HK-2 (cell line): Measurements from ENCODE around the gene ZMYM5.
"Not testable (repeated sequence)": the region's sequence is repeated elsewhere in the genome, so short reads cannot be mapped to it uniquely, and the experiment has no call there.

ENCODE experiments used
- DNase-seq: peaks from one replicate; pipeline ENCODE4 v3.0.0-alpha.2; 2018; ENCODE audit not compliant: unreplicated experiment

Gene ZMYM5

DNA sequence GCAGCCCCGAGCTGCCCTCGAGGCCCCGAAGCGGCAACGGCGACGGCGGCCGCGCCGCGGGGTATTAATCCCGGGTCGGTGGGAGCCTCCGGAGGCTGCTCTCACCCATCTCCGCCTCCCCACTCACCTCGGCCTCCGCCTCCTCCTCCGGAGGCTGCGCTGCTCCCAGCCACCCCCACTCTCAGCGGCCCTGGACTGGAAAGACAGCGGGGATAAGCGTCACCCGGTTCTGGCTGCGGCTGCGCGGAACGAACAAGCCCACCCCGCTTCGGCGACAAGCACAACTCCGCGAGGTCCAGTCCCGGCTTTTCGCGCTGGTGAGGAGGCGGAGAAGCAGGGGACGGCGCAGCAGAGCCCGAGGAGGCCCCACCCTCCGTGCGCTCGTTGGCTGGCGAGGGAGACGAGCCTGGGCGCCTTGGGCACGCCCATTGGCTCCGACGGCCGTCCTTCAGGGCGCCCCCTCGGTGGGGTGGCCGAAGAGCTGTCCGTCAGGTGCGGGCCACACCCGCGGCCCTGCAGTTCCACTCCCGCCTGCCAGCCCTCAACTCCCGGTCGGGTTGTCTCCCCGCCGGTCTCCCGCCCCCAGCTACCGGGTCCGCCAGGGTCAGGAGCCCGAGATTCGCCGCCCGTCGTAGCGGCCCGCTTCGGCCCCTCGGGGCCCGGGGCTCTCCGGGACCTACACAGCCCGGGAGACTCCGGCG is at the start of gene ZMYM5:
TSS of gene ZMYM5 (minus strand) at position 327 of the 701 bp plus-strand sequence. CDS start 11,469 bp downstream, outside the sequence.
- peak; percentile 96 for DNase-seq

DNA sequence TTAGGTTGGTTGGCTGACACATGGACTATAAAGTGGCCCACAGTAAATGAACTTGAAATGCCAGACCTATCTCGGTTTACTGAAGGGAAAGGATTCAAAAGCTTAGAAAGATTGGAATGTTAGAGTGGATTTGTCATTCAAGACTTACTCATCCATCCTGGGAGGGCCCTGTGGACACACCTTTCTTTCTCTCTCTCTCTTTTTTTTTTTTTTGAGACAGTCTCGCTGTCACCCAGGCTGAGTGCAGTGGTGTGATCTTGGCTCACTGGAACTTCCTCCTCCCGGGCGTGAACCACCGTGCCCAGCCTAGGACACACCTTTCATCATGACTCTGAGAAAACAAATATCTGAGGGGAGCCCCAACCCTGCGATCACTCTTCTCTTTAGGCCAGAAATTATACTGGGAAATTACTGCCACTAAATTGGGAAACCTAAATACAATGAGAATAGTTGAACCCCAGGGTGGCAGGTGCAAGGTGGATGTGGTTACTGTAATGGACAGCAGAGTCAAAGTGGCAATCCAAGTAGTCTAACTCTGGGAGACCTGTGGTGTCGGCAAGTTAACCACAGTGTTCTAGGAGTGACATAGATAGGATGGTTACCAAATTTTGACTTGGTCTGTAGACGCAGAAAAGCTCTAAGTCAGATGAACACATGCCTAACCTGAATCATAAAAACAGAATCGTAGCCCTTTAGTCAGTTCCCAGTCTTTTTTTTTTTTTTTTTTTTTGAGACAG is 47.1 kb upstream of the ZMYM5 start:
- peak; percentile 18 for DNase-seq

DNA sequence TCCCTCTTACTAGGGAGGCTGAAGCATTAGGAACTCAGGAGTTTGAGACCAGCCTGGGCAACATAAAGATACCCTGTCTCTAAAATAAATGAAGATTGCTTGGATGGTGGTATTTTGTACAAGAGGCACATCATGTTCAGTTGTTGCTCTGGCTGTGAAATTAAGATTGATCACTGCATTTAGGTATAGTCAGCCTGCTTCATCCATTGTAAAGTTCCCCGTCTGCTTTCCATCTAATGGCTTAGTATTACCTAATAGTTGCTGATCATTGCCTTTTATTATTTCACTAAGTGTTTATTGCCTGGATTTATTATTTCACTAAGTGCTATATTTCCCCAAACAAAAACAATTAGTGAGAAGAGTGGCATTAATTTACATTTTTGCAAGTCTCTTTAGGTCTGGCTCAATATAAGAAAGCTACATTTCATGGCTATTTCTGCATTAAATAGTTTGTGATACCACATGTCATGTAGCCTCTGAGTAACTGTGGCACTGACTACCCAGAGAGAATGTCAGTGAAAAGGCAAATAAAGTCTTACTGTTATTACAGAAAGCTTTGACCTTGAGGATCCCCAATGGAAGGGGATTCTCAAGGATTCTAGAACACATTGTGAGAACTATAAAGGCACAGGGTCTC is 45.0 kb upstream of the ZMYM5 start:
- DNase-seq: no peak

DNA sequence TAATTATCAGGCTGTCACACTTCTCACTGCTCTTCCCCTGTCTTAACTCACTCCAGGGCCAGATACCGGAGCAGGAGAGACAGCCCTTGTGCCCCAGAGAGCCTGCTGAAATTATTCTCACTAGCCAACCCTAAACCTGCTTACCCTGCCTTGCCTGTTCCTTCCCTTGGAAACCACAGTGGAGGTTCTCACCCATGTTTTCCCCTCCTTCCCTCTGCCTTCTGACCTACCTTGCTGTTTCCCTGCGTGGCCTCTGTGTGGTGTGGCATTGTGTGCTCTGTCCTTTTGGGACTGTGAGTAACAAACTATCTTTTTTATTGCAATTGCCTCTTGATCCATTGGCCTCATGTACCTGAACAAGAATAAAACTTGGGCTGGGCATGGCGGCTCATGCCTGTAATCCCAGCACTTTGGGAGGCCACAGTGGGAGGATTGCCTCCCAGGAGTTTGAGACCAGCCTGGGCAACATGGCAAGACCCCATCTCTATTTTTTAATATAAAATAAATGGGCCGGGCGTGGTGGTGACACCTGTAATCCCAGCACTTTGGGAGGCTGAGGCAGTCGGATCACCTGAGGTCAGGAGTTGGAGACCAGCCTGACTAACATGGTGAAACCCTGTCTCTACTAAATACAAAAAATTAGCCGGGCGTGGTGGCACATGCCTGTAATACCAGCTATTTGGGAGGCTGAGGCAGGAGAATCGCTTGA is 42.2 kb upstream of the ZMYM5 start:
- DNase-seq: not testable (repeated sequence)

DNA sequence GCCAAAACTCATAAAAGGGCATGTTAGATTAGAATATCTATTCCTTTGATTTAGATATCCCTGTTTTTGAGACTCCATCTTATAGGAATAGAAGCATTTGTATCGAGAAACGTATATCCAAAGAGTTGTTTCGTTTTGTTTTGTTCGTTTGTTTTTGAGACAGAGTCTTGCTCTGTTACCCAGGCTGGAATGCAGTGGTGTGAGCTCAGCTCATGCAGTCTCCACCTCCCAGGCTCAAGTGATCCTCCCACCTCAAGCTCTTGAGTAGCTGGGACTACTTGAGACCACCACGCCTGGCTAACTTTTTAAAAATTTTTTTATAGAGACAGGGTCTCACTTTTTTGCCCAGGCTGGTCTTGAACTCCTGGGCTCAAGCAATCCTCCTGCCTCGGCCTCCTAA is 26.6 kb upstream of the ZMYM5 start:
- no peak for DNase-seq

DNA sequence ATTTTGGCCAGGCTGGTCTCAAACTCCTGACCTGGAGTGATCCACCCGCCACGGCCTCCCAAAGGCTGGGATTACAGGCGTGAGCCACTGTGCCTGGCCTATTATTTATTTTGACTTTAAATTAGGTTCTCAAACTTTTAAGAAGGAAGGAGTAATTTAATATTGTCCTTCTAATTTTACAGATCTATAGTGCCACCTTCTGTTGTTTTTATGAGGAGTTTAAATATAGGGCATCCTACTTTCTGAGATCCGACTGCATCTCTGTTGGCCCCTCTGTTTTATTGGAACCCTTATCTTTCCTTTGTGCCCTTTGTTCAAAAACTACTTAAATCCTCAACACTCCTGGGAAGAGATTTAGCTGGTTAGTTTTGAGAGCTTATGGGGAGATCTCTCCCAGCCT is 25.4 kb upstream of the ZMYM5 start:
- DNase-seq: no peak

DNA sequence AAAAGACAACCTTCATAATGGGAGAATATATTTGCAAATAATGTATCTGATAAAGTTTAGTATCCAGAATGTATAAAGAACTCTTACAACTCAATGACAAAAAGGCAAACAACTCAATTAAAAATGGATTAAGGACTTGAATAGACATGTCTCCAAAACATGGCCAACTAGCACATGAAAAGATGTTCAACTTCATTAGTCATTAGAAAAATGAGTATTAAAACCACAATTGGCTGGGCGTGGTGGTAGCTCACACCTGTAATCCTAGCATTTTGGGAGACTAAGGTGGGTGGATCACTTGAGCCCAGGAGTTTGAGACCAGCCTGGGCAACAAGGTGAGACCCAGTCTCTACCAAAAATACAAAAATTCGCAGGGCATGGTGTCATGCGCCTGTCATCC is 18.8 kb upstream of the ZMYM5 start:
- no peak for DNase-seq

DNA sequence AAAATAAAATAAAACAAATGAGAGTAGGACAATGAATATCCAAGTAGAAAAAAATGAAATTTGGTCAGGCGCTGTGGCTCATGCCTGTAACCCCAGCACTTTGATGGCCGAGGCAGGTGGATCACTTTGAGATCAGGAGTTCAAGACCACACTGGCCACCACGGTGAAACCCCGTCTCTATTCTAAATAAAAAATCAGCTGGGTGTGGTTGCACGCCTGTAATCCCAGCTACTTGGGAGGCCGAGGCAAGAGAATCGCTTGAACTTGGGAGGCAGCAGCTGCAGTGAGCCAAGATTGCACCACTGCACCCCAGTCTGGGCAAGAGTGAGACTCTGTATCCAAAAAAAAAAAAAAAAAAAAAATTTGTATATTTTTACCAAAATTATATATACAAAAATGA is 18.2 kb upstream of the ZMYM5 start:
- DNase-seq: no peak

DNA sequence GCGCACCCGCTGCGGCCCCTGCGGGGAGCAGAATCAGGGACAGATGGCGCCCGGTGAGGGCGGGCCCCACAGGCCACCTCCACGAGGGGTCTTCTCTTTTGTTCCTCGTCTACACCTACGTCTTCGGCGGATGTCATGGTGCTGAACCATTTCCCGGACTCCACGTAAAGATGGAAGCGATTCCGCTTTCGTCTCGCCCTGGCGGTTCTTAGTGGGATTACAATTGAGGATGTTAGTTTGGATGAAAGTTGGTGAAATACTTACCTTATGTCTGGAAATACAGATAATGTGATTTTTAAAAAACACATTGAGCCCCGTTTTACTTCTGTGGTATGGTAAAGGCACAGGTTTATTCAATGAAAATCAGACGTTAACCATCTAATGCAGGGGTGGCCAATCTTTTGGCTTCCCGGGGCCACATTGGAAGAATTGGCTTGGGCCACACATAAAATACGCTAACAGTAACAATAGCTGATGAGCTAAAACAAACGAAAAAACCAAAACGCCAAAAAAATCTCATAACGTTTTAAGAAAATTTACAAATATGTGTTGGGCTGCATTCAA is 1.4 kb upstream of the ZMYM5 start:
- DNase-seq: peak; percentile 58

DNA sequence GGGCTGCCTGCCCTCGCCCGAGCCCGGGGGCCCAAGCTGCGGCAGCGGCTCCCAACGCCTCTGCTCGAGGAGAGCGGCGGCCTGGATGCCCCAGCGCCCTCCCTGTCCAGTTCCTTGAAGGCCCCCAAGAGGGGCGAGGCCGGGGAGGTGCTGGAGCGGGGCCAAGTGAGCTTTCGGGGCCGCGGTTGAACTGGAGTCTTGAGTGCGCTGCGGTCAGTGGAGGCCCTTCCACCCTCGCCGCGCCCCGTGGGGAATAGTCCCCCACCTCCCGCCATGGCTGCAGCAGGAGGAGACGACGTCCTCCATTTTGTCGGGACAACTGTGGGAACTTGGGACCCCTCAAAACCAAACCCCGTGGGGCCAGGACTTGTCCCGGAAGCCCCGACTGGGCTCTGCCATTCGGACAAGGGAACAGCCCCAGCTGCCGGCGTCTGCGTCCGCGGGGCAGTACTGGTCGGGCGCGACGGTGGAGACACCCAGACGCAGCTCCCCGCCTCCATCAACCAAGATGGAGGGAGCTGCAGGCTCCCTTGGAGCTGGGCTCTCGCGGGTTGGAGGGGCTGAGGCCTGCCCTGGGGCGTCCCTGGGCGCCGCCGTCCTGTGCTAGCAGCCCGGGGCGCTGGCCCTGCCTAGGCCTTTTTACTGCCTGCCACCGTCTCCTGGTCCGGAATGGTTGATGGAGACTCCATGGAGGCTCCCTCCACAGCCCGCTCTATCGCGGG is 736 bp upstream of the ZMYM5 start:
- peak; percentile 79 for DNase-seq

DNA sequence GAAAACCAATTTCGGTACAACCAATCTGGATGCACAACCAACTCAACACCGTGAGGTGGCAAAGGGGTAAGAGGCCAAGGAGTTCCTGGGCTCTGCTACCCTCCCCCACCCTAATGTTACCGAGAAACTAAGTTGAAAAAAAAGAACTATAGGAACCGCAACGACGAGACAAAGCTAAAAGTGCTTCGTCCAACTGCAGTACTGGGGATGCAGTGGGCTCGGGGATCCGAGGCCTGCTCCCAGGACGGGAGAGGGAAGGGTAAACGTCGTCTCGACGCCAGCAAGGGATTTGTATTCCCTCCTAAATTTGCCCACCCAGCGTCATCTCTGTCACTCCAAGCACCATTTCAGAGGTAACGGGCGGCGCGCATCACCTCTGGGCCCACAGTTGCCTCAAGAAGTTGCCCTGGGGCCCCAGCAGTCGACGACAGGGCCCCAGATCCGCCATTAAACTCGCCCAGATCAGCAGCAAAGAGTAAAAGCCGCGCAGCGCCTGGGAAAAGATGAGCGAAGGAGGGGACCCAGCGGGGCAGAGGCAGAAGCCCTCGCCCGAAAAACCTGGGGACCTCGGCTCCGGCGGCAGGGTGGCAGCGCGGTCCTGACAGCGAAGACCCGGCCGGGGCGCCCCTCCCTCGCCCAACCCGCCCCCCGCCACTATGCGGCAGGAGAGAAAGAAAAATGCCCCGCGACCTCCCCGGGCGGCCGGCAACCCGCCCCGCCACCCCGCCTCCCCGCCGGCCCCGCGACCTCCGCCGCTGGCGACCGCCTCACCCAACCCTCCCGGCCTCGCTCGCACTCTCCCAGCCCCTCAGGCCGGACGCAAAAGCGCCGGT is 752 bp downstream of the ZMYM5 start:
- peak; percentile 22 for DNase-seq

DNA sequence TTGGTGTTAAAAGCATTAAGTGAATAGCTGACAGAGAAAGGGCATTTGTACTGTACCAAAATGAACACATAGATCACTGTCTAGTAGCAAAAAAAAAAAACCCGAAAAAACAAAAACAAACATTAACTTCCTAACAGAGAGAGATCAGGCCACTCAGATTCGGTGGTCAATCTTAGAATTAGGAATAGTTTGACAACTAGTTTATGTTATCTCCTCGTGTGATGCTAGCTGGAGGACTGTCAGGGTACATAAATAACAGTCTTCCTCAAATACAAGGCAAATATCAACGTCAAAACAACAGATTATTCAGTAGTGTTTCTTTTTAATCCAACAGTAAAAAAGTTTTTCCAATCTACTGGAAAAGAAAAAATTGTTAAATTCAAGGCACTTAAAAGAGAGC is 1.7 kb downstream of the ZMYM5 start:
- DNase-seq: no peak

DNA sequence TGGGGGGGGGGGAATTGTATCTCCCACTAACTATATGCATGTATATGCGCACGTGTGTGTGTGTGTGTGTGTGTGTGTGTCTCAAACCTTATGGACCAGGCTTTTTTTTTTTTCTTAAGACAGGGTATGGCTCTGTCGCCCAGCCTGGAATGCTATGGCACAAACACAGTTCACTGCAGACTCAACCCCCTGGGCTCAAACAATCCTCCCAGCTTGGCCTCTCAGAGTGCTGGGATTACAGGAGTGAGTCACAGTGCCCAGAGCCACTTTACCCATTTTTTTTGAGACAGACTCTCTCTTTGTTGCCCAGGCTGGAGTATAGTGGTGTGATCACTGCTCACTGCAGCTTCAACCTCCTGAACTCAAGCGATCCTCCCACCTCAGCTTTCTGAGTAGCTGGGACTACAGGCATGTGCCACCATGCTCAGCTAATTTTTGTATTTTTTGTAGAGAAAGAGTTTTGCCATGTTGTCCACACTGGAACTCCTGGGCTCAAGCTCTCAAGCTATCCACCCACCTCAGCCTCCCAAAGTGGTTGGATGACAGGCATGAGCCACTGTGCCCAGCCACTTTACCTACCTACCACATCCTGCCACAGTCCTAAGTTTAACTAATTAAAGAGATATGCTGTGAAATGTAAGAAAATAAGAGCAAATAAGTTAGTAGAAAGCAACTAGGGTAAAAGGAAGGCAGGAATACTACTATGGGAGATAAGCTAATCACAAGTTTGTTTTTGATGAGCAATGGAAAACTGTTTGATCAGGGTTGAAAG is 2.4 kb downstream of the ZMYM5 start:
- DNase-seq: peak; percentile 39

DNA sequence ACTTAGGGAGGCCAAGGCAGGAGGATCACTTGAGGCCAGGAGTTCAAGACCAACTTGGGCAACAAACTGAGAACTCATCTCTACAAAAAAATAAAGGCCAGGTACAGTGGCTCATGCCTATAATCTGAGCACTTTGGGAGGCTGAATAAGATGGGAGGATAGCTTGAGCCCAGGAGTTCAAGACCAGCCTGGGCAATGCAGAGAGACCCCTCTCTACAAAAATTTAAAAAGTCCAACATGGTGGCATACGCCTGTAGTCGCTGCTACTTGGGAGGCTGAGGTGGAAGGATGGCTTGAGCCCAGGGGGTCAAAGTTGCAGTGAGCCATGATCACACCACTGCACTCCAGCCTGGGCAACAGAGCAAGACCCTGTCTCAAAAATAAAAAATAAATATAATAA is 5.8 kb downstream of the ZMYM5 start:
- not testable (repeated sequence) for DNase-seq

DNA sequence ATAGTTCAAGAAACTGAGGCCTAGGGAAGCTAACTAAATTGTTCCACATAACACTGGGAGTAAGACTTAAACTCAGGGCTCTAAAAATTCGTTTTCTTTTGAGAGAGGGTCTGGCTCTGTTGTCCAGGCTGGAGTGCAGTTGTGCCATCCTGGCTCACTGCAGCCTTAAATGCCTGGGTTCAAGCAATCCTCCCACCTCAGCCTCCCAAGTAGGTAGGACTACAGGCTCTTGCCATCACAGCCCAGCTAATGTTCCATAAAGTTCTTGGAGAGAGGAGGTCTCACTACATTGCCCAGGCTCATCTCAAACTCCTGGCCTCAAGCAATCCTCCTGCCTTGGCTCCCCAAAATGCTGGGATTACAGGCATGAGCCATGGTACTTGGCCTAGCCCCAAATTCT is 10.7 kb downstream of the ZMYM5 start:
- DNase-seq: no peak

DNA sequence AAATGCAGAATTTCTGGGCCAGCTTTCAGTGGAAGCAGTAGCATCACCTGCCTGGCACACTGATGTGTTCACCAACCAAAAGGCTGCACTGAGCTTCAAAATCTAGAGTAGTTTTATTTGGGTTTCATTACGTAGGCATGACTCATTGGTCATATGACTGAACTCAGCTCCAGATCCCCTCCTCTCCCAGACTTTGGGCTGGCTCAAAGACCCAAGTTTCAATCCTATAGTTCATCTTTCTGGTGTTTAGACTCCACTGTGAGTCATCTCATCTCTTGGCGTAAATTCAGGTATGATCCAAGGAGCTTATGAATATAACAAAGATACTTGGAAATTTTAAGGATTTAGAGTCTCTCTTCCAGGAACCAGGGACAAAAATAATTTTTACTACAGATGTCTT is 17.7 kb downstream of the ZMYM5 start:
- DNase-seq: peak; percentile 20

DNA sequence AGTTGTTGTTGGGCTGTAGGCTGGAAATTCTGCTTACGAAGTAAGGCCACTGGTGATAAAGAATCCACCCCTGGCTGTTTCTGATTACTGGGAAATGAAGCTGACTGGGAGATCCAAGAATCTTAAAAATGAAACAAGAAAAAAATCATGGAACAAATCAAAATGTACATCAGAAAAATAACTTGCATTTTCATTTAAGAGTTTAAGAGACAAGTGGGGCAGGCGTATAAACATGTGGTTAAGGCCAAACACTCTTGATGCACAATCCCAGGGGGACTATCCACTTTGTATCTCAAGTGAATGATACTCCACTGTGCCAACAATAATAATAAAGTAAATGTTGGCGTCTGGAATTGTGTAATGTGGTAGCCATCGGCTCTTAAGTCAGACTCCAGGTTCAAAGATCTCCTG is 24.6 kb downstream of the ZMYM5 start:
- DNase-seq: no peak

DNA sequence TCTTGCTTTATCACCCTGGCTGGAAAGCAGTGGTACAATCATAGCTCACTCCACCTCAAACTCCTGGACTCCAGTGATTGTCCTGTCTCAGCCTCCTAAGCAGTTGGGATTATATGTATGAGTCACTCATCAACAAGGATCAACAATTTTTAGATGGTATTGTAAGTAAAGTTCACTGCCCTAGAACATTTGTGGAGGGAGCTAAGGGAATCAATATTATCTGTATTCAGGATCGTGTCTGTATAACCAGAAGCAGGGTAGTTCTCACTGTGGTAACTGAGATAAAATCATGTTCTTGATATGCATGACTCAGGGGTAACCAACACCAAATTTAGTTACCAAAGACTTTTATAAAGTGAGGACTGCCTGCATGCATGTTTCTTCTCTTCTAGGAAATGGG is 27.0 kb downstream of the ZMYM5 start:
- no peak for DNase-seq

DNA sequence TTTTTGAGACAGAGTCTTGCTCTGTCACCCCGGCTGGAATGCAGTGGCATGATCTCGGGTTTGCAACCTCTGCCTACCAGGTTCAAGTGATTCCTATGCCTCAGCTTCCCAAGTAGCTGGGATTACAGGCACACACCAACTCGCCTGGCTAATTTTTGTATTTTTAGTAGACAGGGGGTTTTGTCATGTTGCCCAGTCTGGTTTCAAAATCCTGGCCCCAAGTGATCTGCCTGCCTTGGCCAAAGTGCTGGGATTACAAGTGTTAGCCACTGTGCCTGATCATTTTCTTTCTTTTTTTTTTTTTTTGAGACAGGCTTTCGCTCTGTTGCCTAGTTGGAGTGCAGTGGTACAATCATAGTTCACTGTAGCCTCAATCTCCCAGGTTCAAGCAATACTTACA is 28.7 kb downstream of the ZMYM5 start:
- DNase-seq: no peak

DNA sequence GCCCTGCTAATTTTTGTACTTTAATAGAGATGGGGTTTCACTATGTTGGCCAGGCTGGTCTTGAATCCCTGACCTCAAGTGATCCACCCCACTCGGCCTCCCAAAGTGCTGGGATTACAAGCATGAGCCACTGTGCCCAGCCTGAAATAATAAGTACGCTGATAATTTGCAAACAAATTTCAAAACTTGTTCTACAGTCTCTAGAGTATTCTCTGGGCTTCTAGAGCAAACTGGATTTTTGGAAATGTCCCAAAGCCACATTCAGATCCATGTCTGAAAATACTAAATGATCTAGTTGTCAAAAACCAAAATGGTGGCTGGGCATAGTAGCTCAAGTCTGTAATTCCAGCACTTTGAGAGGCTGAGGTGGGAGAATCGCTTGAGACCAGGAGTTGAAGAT is 40.8 kb downstream of the ZMYM5 start:
- DNase-seq: no peak
